Epithelial cell of esophagus (primary cell): ENCODE results near the gene PSTPIP1.

Source experiments
- DNase-seq: peaks from one replicate; pipeline ENCODE4 v3.0.0; 2010; ENCODE audit warnings: low read depth
- H3K4me3 ChIP-seq: 2 replicates; pipeline ENCODE4 v1.5.1; 2011; ENCODE audit warnings: mild to moderate bottlenecking, low read length, control low read depth
- CTCF ChIP-seq: IDR thresholded peaks from 2 replicates; pipeline ENCODE4 v1.5.1; 2011; ENCODE audit warnings: low read depth, mild to moderate bottlenecking, low read length, control low read depth, inconsistent platforms; ENCODE audit not compliant: insufficient read depth; ENCODE audit errors: missing control alignments

Gene PSTPIP1

GRCh38 chr15:76986743-76987142, 8.2 kb upstream of the PSTPIP1 start:
- TF ChIP-seq CTCF: no peak
- no peak overlapping the region for H3K4me3 ChIP-seq
- DNase-seq: no peak

GRCh38 chr15:76987276-76987675, 7.7 kb upstream of the PSTPIP1 start:
- H3K4me3 ChIP-seq: no peak overlapping the region
- no peak for TF ChIP-seq CTCF
- DNase-seq: no peak

- TF ChIP-seq CTCF: no peak
- no peak overlapping the region for H3K4me3 ChIP-seq
- no peak for DNase-seq
Measured at GRCh38 chr15:76987896-76988860, 6.7 kb upstream of the PSTPIP1 start.

GRCh38 chr15:76988867-76989780, 5.8 kb upstream of the PSTPIP1 start:
- no peak overlapping the region for H3K4me3 ChIP-seq
- no peak for DNase-seq
- no peak for TF ChIP-seq CTCF

GRCh38 chr15:76991048-76991447, 3.9 kb upstream of the PSTPIP1 start:
- H3K4me3 ChIP-seq: no peak overlapping the region
- DNase-seq: no peak
- TF ChIP-seq CTCF: no peak

GRCh38 chr15:76991741-76992645, 2.9 kb upstream of the PSTPIP1 start:
- no peak for DNase-seq
- no peak for TF ChIP-seq CTCF
- no peak overlapping the region for H3K4me3 ChIP-seq
